Posterior vena cava (tissue), 2 donors: Measurements from ENCODE around the gene EVC2. TPM values are rescaled to one million over a fixed set of nuclear protein-coding genes. Genes with fewer than 3 reads are reported as not detected.
A peak's percentile ranks its signal among the peaks of the same experiment; 100 is the strongest.

Experiments used
- DNase-seq: peaks from one replicate; pipeline ENCODE4 v3.0.0-alpha.2; 2020; ENCODE audit warnings: low spot score
- intact Hi-C, 2 donors: fragments of 100-400 bp; cut with DNase I; formaldehyde crosslinking; loops; one replicate each; pipeline versions ENCODE4 v1.14.1 to v1.14.2; 2022 to 2023
- total RNA-seq, 2 donors: library from RNA; stranded (reverse); fragmentation: NEBNext Ultra II Directional; extraction: Animal tissue kit (Norgen Biotek cat#: 25700); gene quantifications; one replicate each; pipeline ENCODE4 v1.2.1, GENCODE V29; 2021
- donor health status: DM: yes; HTN: yes; CAD: no.
- donor health status: DM: yes; HTN: yes; CAD: no.

EVC2 gene
- total RNA-seq, 2 donors from 2014 or later: 7.0 to 7.1 TPM

- intact Hi-C loops: no loop called here
- DNase-seq: no peak
These were observed 9.2 kb upstream of the EVC2 start for GRCh38 chr4:5717449-5718158.

- intact Hi-C loops: no loop called here
- no peak for DNase-seq
These were observed 8.0 kb upstream of the EVC2 start for GRCh38 chr4:5716391-5716790.

GRCh38 chr4:5715357-5715756 lies 7.0 kb upstream of the EVC2 start:
- intact Hi-C loops: no loop called here
- DNase-seq: no peak

- intact Hi-C loops: loop anchor here in 1 of 2 donors (5.0 kb wide), 1 partner anchor 33 kb away; no protein-coding TSS in a partner anchor
- no peak for DNase-seq
These were observed 5.5 kb upstream of the EVC2 start for GRCh38 chr4:5713861-5714260.

- intact Hi-C loops: loop anchor here in 1 of 2 donors (5.0 kb wide), 1 partner anchor 34 kb away; no protein-coding TSS in a partner anchor
- DNase-seq: no peak
These were observed 4.6 kb upstream of the EVC2 start for GRCh38 chr4:5712931-5713330.

GRCh38 chr4:5712517-5712916 lies 4.2 kb upstream of the EVC2 start:
- intact Hi-C loops: loop anchor here in 1 of 2 donors (5.0 kb wide), 1 partner anchor 35 kb away; no protein-coding TSS in a partner anchor
- no peak for DNase-seq

GRCh38 chr4:5711479-5712184 lies 3.3 kb upstream of the EVC2 start:
- intact Hi-C loops: loop anchor here in 1 of 2 donors (5.0 kb wide), 1 partner anchor 36 kb away; no protein-coding TSS in a partner anchor
- peak; percentile 58 for DNase-seq

- peak; percentile 91 for DNase-seq
- intact Hi-C loops: loop anchor here in 1 of 2 donors (5.0 kb wide), 1 partner anchor 36 kb away; no protein-coding TSS in a partner anchor
These were observed 2.7 kb upstream of the EVC2 start, which contains the start of gene EVC for GRCh38 chr4:5710961-5711478. TSS of gene EVC (plus strand) at chr4:5711201. CDS start at chr4:5711381, 180 bp downstream.

- intact Hi-C loops: loop anchor here in 1 of 2 donors (5.0 kb wide), 1 partner anchor 37 kb away; no protein-coding TSS in a partner anchor
- no peak for DNase-seq
These were observed 2.0 kb upstream of the EVC2 start for GRCh38 chr4:5710065-5710960.

GRCh38 chr4:5709207-5709575 lies 832 bp upstream of the EVC2 start:
- intact Hi-C loops: loop anchor here in 1 of 2 donors (10.0 kb wide), 1 partner anchor 76 kb away; no protein-coding TSS in a partner anchor
- no peak for DNase-seq

GRCh38 chr4:5707778-5708448 lies 446 bp downstream of the EVC2 start:
- intact Hi-C loops: loop anchor here in 1 of 2 donors (10.0 kb wide), 1 partner anchor 77 kb away; no protein-coding TSS in a partner anchor

GRCh38 chr4:5707366-5707765 lies 993 bp downstream of the EVC2 start:
- peak; percentile 43 for DNase-seq
- intact Hi-C loops: loop anchor here in 1 of 2 donors (10.0 kb wide), 1 partner anchor 77 kb away; no protein-coding TSS in a partner anchor

More at GRCh38 chr4:5707778-5708448, 446 bp downstream of the EVC2 start:
- peak; percentile 55 for DNase-seq

- DNase-seq: peak; percentile 44
- intact Hi-C loops: loop anchor here in 1 of 2 donors (10.0 kb wide), 1 partner anchor 78 kb away; no protein-coding TSS in a partner anchor
These were observed 1.7 kb downstream of the EVC2 start for GRCh38 chr4:5706486-5707290.

- DNase-seq: no peak
- intact Hi-C loops: loop anchor here in 1 of 2 donors (10.0 kb wide), 1 partner anchor 79 kb away; no protein-coding TSS in a partner anchor
These were observed 2.6 kb downstream of the EVC2 start for GRCh38 chr4:5705647-5706320.

GRCh38 chr4:5704276-5704675 lies 4.1 kb downstream of the EVC2 start:
- intact Hi-C loops: loop anchor here in 1 of 2 donors (10.0 kb wide), 1 partner anchor 81 kb away; no protein-coding TSS in a partner anchor
- no peak for DNase-seq

GRCh38 chr4:5703831-5704230 lies 4.5 kb downstream of the EVC2 start:
- no peak for DNase-seq
- intact Hi-C loops: loop anchor here in 1 of 2 donors (10.0 kb wide), 1 partner anchor 81 kb away; no protein-coding TSS in a partner anchor
